ENCODE data around the gene GADL1. TPM values are rescaled to one million over a fixed set of nuclear protein-coding genes. Genes with fewer than 3 reads are reported as not detected.

The GADL1 gene, protein sequence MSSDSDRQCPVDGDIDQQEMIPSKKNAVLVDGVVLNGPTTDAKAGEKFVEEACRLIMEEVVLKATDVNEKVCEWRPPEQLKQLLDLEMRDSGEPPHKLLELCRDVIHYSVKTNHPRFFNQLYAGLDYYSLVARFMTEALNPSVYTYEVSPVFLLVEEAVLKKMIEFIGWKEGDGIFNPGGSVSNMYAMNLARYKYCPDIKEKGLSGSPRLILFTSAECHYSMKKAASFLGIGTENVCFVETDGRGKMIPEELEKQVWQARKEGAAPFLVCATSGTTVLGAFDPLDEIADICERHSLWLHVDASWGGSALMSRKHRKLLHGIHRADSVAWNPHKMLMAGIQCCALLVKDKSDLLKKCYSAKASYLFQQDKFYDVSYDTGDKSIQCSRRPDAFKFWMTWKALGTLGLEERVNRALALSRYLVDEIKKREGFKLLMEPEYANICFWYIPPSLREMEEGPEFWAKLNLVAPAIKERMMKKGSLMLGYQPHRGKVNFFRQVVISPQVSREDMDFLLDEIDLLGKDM
- total RNA-seq: not detected

GRCh38 chr3:30894521-30895251 lies at the start of gene GADL1:
TSS of gene GADL1 (minus strand) at chr3:30894661. CDS start at chr3:30894614, 47 bp downstream.
- 4 to 5% methylated on average over 17 to 30 of the region's 38 CpGs for WGBS, 2 donors
- no peak for TF ChIP-seq CTCF (IDR thresholded peaks at IDR 0.05)
- no peak for TF ChIP-seq POLR2A (IDR thresholded peaks at IDR 0.05)
- Histone ChIP-seq H3K27me3 (peaks cover 0 to 45% (median 0%) of the 10 kb centered on the region in 4 donors), H3K9me3 (no peaks in the 10 kb centered on the region), H3K4me3 (peak within 1 kb of the TSS; percentile 30 to 78 (median 52)), H3K27ac (no peak within 1 kb of the TSS), H3K4me1 (peaks cover 0 to 13% (median 11%) of the 10 kb centered on the region in 3 donors), H3K36me3 (no peaks in the 10 kb centered on the region)
- intact Hi-C loops (cut with DNase I): no loop called here
- no peak for DNase-seq

DNA sequence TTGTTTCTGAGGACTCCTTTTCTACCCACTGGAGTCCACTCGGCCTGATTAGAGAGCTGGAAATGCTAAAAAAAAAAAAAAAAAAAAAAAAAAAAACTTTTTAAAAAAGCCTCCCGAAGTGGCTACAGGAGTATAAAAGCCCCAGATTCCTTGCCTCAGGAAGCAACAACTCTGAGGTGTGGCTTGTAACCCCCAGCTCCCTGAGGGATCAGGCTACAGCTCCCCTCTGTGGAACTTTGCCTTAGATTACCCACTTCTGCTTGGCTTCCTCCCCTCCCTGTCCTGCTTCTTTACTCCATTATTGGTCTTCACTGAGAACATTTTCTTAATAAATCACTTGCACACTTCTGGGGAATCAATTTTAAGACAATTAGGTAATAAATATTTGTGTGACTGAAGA lies 49.7 kb upstream of the GADL1 start:
- intact Hi-C loops (cut with DNase I): no loop called here
- TF ChIP-seq CTCF (IDR thresholded peaks at IDR 0.05): no peak
- no peak for TF ChIP-seq POLR2A (IDR thresholded peaks at IDR 0.05)
- no peak overlapping the region for H3K4me3 ChIP-seq
- H3K27me3 ChIP-seq: no peaks in the 10 kb centered on the region
- DNase-seq: no peak
- no peaks in the 10 kb centered on the region for H3K4me1 ChIP-seq
- 70 to 88% methylated on average over 1 to 2 of the region's 2 CpGs for WGBS, 2 donors
- H3K27ac ChIP-seq: no peak overlapping the region
- no peaks in the 10 kb centered on the region for H3K36me3 ChIP-seq
- H3K9me3 ChIP-seq: no peaks in the 10 kb centered on the region

DNA sequence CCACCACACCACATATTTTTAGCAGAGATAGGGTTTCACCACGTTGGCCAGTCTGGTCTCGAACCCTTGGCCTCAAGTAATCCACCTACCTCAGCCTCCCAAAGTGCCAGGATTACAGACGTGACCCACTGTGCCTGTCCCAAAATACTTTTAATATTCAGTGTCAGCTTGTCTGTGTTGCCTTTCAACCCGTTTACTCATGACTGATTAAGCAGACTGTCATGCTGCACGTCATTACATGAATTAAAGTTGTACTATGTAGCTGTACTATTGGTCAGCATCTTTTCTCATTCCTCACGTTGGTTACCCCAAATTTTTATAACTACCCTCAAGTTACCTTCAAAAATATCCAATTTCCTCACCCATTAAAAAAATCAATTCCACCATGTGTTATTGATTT lies 48.7 kb upstream of the GADL1 start:
- TF ChIP-seq POLR2A (IDR thresholded peaks at IDR 0.05) (no peak), CTCF (IDR thresholded peaks at IDR 0.05) (no peak)
- H3K27ac ChIP-seq: no peak overlapping the region
- intact Hi-C loops (cut with DNase I): no loop called here
- DNase-seq: no peak
- H3K27me3 ChIP-seq: no peaks in the 10 kb centered on the region
- no peaks in the 10 kb centered on the region for H3K4me1 ChIP-seq
- WGBS, 2 donors: 53 to 63% methylated on average over 6 of the region's 6 CpGs
- no peak overlapping the region for H3K4me3 ChIP-seq
- no peaks in the 10 kb centered on the region for H3K36me3 ChIP-seq
- no peaks in the 10 kb centered on the region for H3K9me3 ChIP-seq

- no peak for DNase-seq
- H3K4me3 ChIP-seq: no peak overlapping the region
- TF ChIP-seq CTCF (IDR thresholded peaks at IDR 0.05): no peak
- no peak for TF ChIP-seq POLR2A (IDR thresholded peaks at IDR 0.05)
- intact Hi-C loops (cut with DNase I): no loop called here
- no peaks in the 10 kb centered on the region for H3K4me1 ChIP-seq
- no peaks in the 10 kb centered on the region for H3K36me3 ChIP-seq
- H3K27me3 ChIP-seq: no peaks in the 10 kb centered on the region
- H3K9me3 ChIP-seq: no peaks in the 10 kb centered on the region
- 83% methylated on average over 1 of the region's 2 CpGs; no CpG with 5 or more reads in 1 of the 2 donors for WGBS, 2 donors
- H3K27ac ChIP-seq: no peak overlapping the region
These were observed 46.9 kb upstream of the GADL1 start for GRCh38 chr3:30941342-30941741.

- Histone ChIP-seq H3K36me3 (no peaks in the 10 kb centered on the region), H3K4me3 (no peak overlapping the region), H3K4me1 (no peaks in the 10 kb centered on the region), H3K9me3 (no peaks in the 10 kb centered on the region), H3K27me3 (no peaks in the 10 kb centered on the region), H3K27ac (no peak overlapping the region)
- 71 to 96% methylated on average over 2 of the region's 2 CpGs for WGBS, 2 donors
- no peak for TF ChIP-seq POLR2A (IDR thresholded peaks at IDR 0.05)
- TF ChIP-seq CTCF (IDR thresholded peaks at IDR 0.05): no peak
- intact Hi-C loops (cut with DNase I): no loop called here
- no peak for DNase-seq
These were observed 46.3 kb upstream of the GADL1 start for GRCh38 chr3:30940740-30941139.
